GM12872 (cell line): ENCODE results near the gene NR3C1.

Experiments
- CTCF ChIP-seq: IDR thresholded peaks from 3 replicates; pipeline ENCODE4 v1.5.1; 2011; ENCODE audit warnings: low read depth, mild to moderate bottlenecking, low read length, moderate library complexity; ENCODE audit not compliant: insufficient read depth

NR3C1 gene

GRCh38 chr5:143258559-143259253 is 144.8 kb downstream of the NR3C1 start:
- TF ChIP-seq CTCF = no peak

GRCh38 chr5:143254819-143255218 is 148.7 kb downstream of the NR3C1 start:
- TF ChIP-seq CTCF = no peak

GRCh38 chr5:143251946-143252345 is 151.5 kb downstream of the NR3C1 start:
- TF ChIP-seq CTCF = no peak

GRCh38 chr5:143251190-143251589 is 152.3 kb downstream of the NR3C1 start:
- TF ChIP-seq CTCF = no peak

- TF ChIP-seq CTCF = no peak
These were observed 153.6 kb downstream of the NR3C1 start for GRCh38 chr5:143249851-143250250.

GRCh38 chr5:143248822-143249579 is 154.5 kb downstream of the NR3C1 start:
- no peak for TF ChIP-seq CTCF

GRCh38 chr5:143248391-143248790 is 155.1 kb downstream of the NR3C1 start:
- no peak for TF ChIP-seq CTCF
